Gastrocnemius medialis (tissue), 4 donors: ENCODE measurements around the gene BSN.

Source experiments
- POLR2A ChIP-seq, 2 donors: fragments of 450-650 bp; IDR thresholded peaks; one replicate each; pipeline ENCODE4 v1.6.1; 2017; ENCODE audit warnings: antibody characterized with exemption in 2 of 2, mild to moderate bottlenecking in 2 of 2, moderate library complexity in 2 of 2
- TF ChIP-seq, protein P1 (sequence below), 5 experiments: fragments of 450-650 bp in 3 of 5; fragments of 200-600 bp in 2 of 5; sonication (generic) in 2 of 5; IDR thresholded peaks in 4 of 5; conservative IDR thresholded peaks in 1 of 5; 1 replicate in 4 of 5; 2 replicates in 1 of 5; pipeline ENCODE4 v1.5.1; 2016 to 2019; ENCODE audit warnings: antibody characterized with exemption in 5 of 5, mild to moderate bottlenecking in 3 of 5, moderate library complexity in 3 of 5

DNA sequence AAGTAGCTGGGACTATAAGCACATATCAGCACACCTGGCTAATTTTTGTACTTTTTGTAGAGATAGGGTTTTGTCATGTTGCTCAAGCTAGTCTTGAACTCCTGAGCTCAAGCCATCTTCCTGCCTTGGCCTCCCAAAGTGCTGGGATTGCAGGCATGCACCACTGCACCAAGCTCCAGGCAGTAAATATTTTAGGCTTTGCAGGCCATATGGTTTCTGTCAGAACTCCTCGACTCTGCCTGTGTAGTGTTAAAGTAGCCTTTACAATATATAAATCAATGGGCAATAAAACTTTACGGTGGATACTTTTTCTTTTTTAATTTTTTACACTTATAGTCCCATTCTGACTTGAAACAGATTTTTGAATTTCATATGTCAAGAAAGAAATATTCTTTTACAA lies 42.6 kb upstream of the BSN start:
- TF ChIP-seq, protein P1, sequence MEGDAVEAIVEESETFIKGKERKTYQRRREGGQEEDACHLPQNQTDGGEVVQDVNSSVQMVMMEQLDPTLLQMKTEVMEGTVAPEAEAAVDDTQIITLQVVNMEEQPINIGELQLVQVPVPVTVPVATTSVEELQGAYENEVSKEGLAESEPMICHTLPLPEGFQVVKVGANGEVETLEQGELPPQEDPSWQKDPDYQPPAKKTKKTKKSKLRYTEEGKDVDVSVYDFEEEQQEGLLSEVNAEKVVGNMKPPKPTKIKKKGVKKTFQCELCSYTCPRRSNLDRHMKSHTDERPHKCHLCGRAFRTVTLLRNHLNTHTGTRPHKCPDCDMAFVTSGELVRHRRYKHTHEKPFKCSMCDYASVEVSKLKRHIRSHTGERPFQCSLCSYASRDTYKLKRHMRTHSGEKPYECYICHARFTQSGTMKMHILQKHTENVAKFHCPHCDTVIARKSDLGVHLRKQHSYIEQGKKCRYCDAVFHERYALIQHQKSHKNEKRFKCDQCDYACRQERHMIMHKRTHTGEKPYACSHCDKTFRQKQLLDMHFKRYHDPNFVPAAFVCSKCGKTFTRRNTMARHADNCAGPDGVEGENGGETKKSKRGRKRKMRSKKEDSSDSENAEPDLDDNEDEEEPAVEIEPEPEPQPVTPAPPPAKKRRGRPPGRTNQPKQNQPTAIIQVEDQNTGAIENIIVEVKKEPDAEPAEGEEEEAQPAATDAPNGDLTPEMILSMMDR (IDR thresholded peaks at IDR 0.05 in 4 of 5, conservative IDR thresholded peaks at IDR 0.05 in 1 of 5), result no peak
- no peak for TF ChIP-seq POLR2A (IDR thresholded peaks at IDR 0.05)
